Ovary (tissue), 3 donors: ENCODE results near the gene RPL10A.

Experiments
- EP300 ChIP-seq: sonication (generic); formaldehyde crosslinking; IDR thresholded peaks from one replicate; pipeline ENCODE4 v1.6.1; 2017; ENCODE audit warnings: antibody characterized with exemption
- POLR2A ChIP-seq: fragments of 450-650 bp; IDR thresholded peaks from one replicate; pipeline ENCODE4 v1.6.1; 2017; ENCODE audit warnings: antibody characterized with exemption, mild to moderate bottlenecking, moderate library complexity
- TF ChIP-seq, protein P1 (sequence below), 3 donors: fragments of 450-650 bp in 2 of 3; fragments of 200-600 bp in 1 of 3; IDR thresholded peaks; one replicate each; pipeline versions ENCODE4 v1.5.1 to v1.8.0; 2016 to 2022; ENCODE audit warnings: antibody characterized with exemption in 3 of 3, mild to moderate bottlenecking in 1 of 3
- donor health status: DM: no; HTN: no; CAD: no.

DNA sequence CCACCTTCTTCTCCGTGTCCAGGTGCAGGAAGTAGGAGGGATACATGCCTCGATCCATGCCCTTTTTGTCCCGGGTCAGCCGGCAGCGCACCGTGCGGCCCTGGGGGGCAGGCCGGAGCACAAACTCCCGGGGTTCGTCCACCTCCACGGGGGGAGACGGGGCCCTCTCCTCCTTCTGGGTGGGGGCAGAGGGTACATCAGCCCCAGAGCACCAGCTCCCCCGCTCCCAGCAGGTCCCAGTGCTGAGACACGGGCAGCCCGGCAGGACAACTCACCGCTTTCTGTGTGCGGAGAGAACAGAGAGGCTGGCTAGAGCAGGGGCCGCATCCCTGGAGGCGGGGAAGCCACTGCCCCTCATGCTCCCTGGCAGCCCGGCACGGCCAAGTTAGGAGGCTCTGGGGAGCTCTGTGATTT is 37.8 kb downstream of the RPL10A start:
- TF ChIP-seq, protein P1, sequence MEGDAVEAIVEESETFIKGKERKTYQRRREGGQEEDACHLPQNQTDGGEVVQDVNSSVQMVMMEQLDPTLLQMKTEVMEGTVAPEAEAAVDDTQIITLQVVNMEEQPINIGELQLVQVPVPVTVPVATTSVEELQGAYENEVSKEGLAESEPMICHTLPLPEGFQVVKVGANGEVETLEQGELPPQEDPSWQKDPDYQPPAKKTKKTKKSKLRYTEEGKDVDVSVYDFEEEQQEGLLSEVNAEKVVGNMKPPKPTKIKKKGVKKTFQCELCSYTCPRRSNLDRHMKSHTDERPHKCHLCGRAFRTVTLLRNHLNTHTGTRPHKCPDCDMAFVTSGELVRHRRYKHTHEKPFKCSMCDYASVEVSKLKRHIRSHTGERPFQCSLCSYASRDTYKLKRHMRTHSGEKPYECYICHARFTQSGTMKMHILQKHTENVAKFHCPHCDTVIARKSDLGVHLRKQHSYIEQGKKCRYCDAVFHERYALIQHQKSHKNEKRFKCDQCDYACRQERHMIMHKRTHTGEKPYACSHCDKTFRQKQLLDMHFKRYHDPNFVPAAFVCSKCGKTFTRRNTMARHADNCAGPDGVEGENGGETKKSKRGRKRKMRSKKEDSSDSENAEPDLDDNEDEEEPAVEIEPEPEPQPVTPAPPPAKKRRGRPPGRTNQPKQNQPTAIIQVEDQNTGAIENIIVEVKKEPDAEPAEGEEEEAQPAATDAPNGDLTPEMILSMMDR (IDR thresholded peaks at IDR 0.05) = no peak
- TF ChIP-seq POLR2A (no peak), EP300 (no peak)
